HepG2 (cell line): ENCODE results near the gene DNAJC5. TPM values are rescaled to one million over a fixed set of nuclear protein-coding genes. Genes with fewer than 3 reads are reported as not detected.
A peak's percentile ranks its signal among the peaks of the same experiment; 100 is the strongest.

Source experiments
- ARID3A ChIP-seq: IDR thresholded peaks from 2 replicates; pipeline ENCODE4 v1.6.1; 2012; ENCODE audit warnings: low read depth, low read length, improper control_type of control experiment
- CAMTA2 ChIP-seq: sonication (generic); formaldehyde crosslinking; IDR thresholded peaks from 2 replicates; pipeline ENCODE4 v1.4.0; 2020; ENCODE audit warnings: mild to moderate bottlenecking, missing genetic modification reagents, borderline replicate concordance
- HHEX ChIP-seq: IDR thresholded peaks from 2 replicates; pipeline ENCODE4 v1.6.1; 2016; ENCODE audit warnings: control low read depth
- HNF1B ChIP-seq: sonication (generic); formaldehyde crosslinking; IDR thresholded peaks from 2 replicates; pipeline ENCODE4 v1.5.1; 2020; ENCODE audit warnings: mild to moderate bottlenecking, moderate library complexity, missing genetic modification reagents
- KDM3A ChIP-seq: IDR thresholded peaks from 2 replicates; pipeline ENCODE4 v1.6.1; 2018; ENCODE audit warnings: low read depth, missing compliant biosample characterization
- PLSCR1 ChIP-seq: sonication (generic); formaldehyde crosslinking; IDR thresholded peaks from 2 replicates; pipeline ENCODE4 v1.5.0; 2020; ENCODE audit warnings: missing genetic modification reagents, mild to moderate bottlenecking, borderline replicate concordance
- PRDM15 ChIP-seq: sonication (generic); formaldehyde crosslinking; IDR thresholded peaks from 2 replicates; pipeline ENCODE4 v1.4.0; 2020; ENCODE audit warnings: missing genetic modification reagents
- ZHX1 ChIP-seq: sonication (generic); formaldehyde crosslinking; IDR thresholded peaks from 2 replicates; pipeline ENCODE4 v1.8.1; 2022; ENCODE audit warnings: low read depth, mild to moderate bottlenecking, missing genetic modification reagents
- ZMAT5 ChIP-seq: sonication (generic); formaldehyde crosslinking; IDR thresholded peaks from 2 replicates; pipeline ENCODE4 v1.5.0; 2020; ENCODE audit warnings: mild to moderate bottlenecking, low read depth, missing genetic modification reagents, borderline replicate concordance
- ZNF331 ChIP-seq: sonication (generic); formaldehyde crosslinking; IDR thresholded peaks from 2 replicates; pipeline ENCODE4 v1.4.0; 2020; ENCODE audit warnings: missing genetic modification reagents
- ZNF33B ChIP-seq: sonication (generic); formaldehyde crosslinking; IDR thresholded peaks from 2 replicates; pipeline ENCODE4 v1.5.1; 2020; ENCODE audit warnings: mild to moderate bottlenecking, missing genetic modification reagents
- ZNF34 ChIP-seq: sonication (generic); formaldehyde crosslinking; IDR thresholded peaks from 2 replicates; pipeline ENCODE4 v1.4.0; 2020; ENCODE audit warnings: mild to moderate bottlenecking, missing genetic modification reagents, borderline replicate concordance
- ZNF446 ChIP-seq: sonication (generic); formaldehyde crosslinking; IDR thresholded peaks from 2 replicates; pipeline ENCODE4 v1.5.0; 2020; ENCODE audit warnings: mild to moderate bottlenecking, missing genetic modification reagents
- ZNF543 ChIP-seq: sonication (generic); formaldehyde crosslinking; IDR thresholded peaks from 2 replicates; pipeline ENCODE4 v1.4.0; 2020; ENCODE audit warnings: mild to moderate bottlenecking, missing genetic modification reagents
- ZNF704 ChIP-seq: sonication (generic); formaldehyde crosslinking; IDR thresholded peaks from 2 replicates; pipeline ENCODE4 v1.8.1; 2023; ENCODE audit warnings: mild to moderate bottlenecking, inconsistent platforms, moderate library complexity, missing genetic modification reagents, borderline replicate concordance
- polyA plus RNA-seq, 8 experiments: library from polyadenylated mRNA; depleted of rRNA in 3 of 8; stranded (reverse) in 7 of 8; unstranded in 1 of 8; fragments of >200 nt; fragmentation: Illumina TruSeq in 4 of 8; extraction: Trizol in 4 of 8; gene quantifications; 2 replicates each; pipeline versions ENCODE4 v1.2.1 to v1.2.3, GENCODE V29; 2011 to 2016; ENCODE audit warnings: low read depth in 4 of 8, missing spikeins in 1 of 8, mixed read lengths in 1 of 8; ENCODE audit not compliant: insufficient read depth in 1 of 8
- total RNA-seq, 5 experiments: library from RNA; depleted of rRNA; stranded (reverse); fragments of >200 nt; fragmentation: Illumina TruSeq; extraction: Trizol; gene quantifications; 2 replicates each; pipeline ENCODE4 v1.2.3, GENCODE V29; 2016; ENCODE audit warnings: low read depth in 1 of 5

The DNAJC5 gene
- total and polyA plus RNA-seq, 2 of the 13 experiments (the other 11 are each of a cell fraction or from before 2014, with no cell fraction given): 42.8 to 64.5 TPM

- TF ChIP-seq PRDM15 (CRISPR knock-in tag): no peak; the same call in 1 of the 2 replicates
- TF ChIP-seq ZNF33B (CRISPR knock-in tag): no peak; the same call in 1 of the 2 replicates
- TF ChIP-seq ZNF331: no peak
- peak; percentile 70; the same call in 1 of the 2 replicates for TF ChIP-seq KDM3A (CRISPR knock-in tag)
- 0 out of 2 replicates have a peak, but pooled peaks have one; percentile 82 for TF ChIP-seq ZMAT5
- TF ChIP-seq HNF1B (CRISPR knock-in tag): no peak; the same call in none of the 2 replicates
- no peak for TF ChIP-seq PLSCR1 (CRISPR knock-in tag)
- TF ChIP-seq HHEX (CRISPR knock-in tag): no peak
- no peak for TF ChIP-seq ARID3A
- no peak for TF ChIP-seq ZHX1 (CRISPR knock-in tag)
- TF ChIP-seq CAMTA2 (CRISPR knock-in tag): no peak
- TF ChIP-seq ZNF704 (CRISPR knock-in tag): no peak
- TF ChIP-seq ZNF446 (CRISPR knock-in tag): no peak
- TF ChIP-seq ZNF34 (CRISPR knock-in tag): no peak
- no peak for TF ChIP-seq ZNF543 (CRISPR knock-in tag)
These were observed 36.3 kb upstream of the DNAJC5 start (continued) for GRCh38 chr20:63858393-63859165.
